Stimulated activated naive B cell treated with anti-CD40 and anti-IgM and Interleukin-4, amounts not matched to agents 10 μg/mL and 1 μg/mL and 100 μg/mL, for 72 hours (primary cell): ENCODE results near the gene ARSK.

Source experiments
- ATAC-seq, 2 donors: fragments of 150-1000 bp; cut with Tn5 transposase; replicated peaks; 2 replicates each; pipeline ENCODE4 v1.10.0; 2021; ENCODE audit warnings: moderate library complexity in 1 of 2
- DNase-seq: peaks from one replicate; pipeline ENCODE4 v3.0.0; 2021
- H3K27ac Mint-ChIP-seq: one replicate; pipeline ENCODE4 v1.8.0; 2022; ENCODE audit warnings: mild to moderate bottlenecking, mixed read lengths
- H3K27me3 Mint-ChIP-seq, 2 donors: one replicate each; pipeline ENCODE4 v1.8.0; 2022; ENCODE audit warnings: mixed read lengths in 2 of 2
- H3K36me3 Mint-ChIP-seq, 2 donors: one replicate each; pipeline ENCODE4 v1.8.0; 2022; ENCODE audit warnings: mixed read lengths in 2 of 2, mild to moderate bottlenecking in 1 of 2
- H3K4me1 Mint-ChIP-seq, 2 donors: one replicate each; pipeline ENCODE4 v1.8.0; 2022; ENCODE audit warnings: mixed read lengths in 2 of 2, mild to moderate bottlenecking in 1 of 2
- H3K4me3 Mint-ChIP-seq, 2 donors: one replicate each; pipeline ENCODE4 v1.8.0; 2022; ENCODE audit warnings: mild to moderate bottlenecking in 2 of 2, mixed read lengths in 2 of 2, moderate library complexity in 1 of 2
- H3K9me3 Mint-ChIP-seq, 2 donors: one replicate each; pipeline ENCODE4 v1.8.0; 2022; ENCODE audit warnings: mixed read lengths in 2 of 2, mild to moderate bottlenecking in 1 of 2

ARSK gene

DNA sequence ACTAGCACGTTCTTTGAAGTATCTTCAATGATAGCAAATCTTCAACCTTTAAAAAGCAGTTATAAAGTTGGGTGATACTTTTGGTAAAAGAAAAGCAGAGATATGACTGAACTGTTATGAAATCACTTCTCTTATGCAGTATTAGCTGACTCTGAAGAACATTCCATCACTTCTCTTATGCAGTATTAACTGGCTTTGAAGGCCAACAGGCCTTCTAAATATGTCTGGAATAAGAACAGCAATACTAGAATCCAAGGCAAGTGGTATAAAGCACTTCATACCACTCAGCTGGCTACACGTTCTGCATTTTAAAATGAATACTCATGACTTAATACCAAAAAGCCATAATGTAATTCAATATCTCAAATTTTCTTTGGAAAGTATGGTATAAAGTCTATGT lies 17.4 kb upstream of the ARSK start:
- H3K27me3 Mint-ChIP-seq, result no peaks in the 10 kb centered on the region
- DNase-seq (no peak), ATAC-seq (no peak)
- no peaks in the 10 kb centered on the region for H3K9me3 Mint-ChIP-seq
- peaks cover 2 to 7% of the 10 kb centered on the region in 2 donors for H3K4me1 Mint-ChIP-seq
- H3K27ac Mint-ChIP-seq, result no peak overlapping the region
- H3K4me3 Mint-ChIP-seq, result no peak overlapping the region
- peaks cover 40 to 57% of the 10 kb centered on the region in 2 donors for H3K36me3 Mint-ChIP-seq

DNA sequence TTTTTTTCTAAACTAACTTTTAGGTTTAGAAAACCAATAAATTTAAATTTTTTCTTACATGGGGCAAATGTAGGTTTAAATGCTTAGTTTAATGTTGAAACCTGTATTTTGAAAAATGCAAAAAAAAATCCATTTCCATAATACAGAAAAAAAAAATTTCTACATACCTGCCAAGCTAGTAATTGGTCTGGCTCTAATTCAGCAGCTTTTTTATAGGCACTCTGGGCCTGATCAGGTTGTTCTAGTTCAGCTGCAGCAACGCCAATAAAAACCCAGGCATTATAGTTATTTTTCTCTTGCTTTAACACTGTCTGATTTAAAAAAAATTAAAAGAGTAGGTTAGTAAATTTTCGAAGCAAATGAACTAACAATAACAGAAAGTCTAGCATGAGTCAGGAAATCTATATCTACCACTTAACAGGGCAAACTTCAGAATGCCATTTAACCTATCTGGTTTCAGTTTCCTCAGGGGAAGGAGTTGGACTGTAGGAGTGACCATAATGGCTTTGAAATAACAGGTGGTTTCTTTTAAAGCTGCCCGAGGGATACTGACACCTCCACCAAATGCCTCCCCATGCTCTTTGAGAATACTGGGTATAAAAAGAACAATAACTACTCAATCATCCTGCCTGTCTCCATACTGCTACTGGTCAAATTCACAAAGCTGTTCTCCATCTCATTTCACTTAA lies 11.7 kb upstream of the ARSK start:
- ATAC-seq (no peak), DNase-seq (no peak)
- peaks cover 32 to 45% of the 10 kb centered on the region in 2 donors for H3K36me3 Mint-ChIP-seq
- H3K9me3 Mint-ChIP-seq, result no peaks in the 10 kb centered on the region
- H3K27me3 Mint-ChIP-seq, result no peaks in the 10 kb centered on the region
- peaks cover 2 to 6% of the 10 kb centered on the region in 2 donors for H3K4me1 Mint-ChIP-seq
- no peak overlapping the region for H3K27ac Mint-ChIP-seq
- no peak overlapping the region for H3K4me3 Mint-ChIP-seq

DNA sequence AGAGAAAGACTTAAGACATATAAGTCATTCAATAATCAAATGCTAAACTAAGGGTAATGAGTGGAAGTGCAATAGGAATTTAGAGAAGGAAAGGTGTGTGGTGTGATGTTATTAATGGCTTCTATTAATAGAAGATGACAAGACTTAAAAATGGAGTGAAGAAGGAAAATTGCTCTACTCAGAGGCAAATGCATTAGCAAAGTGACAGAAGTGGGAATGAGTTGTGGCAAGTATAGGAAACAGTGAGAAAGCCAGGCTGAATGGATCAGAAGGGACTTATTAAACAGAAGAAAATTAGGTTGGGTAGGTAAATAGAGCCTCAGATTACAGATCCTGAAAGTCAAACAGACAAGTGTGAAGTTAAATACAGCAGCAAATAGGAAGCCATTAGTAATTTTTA lies 5.9 kb upstream of the ARSK start:
- Mint-ChIP-seq H3K4me1 (peaks cover 12 to 32% of the 10 kb centered on the region in 2 donors), H3K27ac (no peak overlapping the region), H3K27me3 (no peaks in the 10 kb centered on the region), H3K4me3 (no peak overlapping the region), H3K9me3 (no peaks in the 10 kb centered on the region), H3K36me3 (peaks cover 29 to 33% of the 10 kb centered on the region in 2 donors)
- no peak for ATAC-seq
- DNase-seq, result no peak

DNA sequence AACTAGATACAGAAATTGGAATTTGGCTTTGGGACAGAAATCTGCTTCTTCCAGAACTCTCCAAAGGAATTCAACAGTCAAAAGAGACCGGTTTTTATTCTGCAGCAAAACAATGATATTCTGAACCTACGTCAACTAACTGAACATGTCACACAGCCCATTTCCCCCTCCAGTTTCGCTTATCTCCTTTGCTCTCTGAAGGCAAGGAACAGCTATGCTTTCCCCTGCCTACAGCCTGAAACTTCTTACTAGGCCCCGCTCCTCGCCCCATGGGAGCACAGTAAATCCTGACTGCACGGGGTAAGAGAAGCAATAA lies 612 bp upstream of the ARSK start:
- ATAC-seq, result peak; percentile 42 to 48
- Mint-ChIP-seq H3K27me3 (no peaks in the 10 kb centered on the region), H3K27ac (peak overlapping the region; percentile 97), H3K9me3 (no peaks in the 10 kb centered on the region), H3K4me3 (peak overlapping the region; percentile 91 to 96), H3K36me3 (peaks cover 12 to 14% of the 10 kb centered on the region in 2 donors), H3K4me1 (peaks cover 13 to 36% of the 10 kb centered on the region in 2 donors)
- no peak for DNase-seq

DNA sequence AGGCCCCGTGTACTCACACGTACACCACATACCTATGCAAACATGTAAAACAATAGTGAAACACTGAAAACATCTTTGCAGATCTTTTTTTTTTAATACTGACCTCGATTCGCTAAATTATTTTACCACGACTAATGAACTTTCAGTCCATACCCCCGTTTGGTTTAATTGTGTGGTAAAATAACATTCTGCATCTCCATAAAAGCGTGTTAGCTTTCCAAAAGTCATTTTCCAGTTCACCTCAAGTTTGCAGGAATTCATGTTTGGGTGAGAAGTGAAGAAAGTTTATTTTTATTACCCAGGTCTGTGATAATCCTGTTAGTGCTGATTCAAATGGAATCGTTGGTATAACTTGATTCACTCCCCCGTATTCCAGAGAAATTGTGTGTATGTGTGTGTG lies 652 bp downstream of the ARSK start:
- no peak for DNase-seq
- Mint-ChIP-seq H3K27ac (peak overlapping the region; percentile 97), H3K4me1 (peaks cover 13 to 29% of the 10 kb centered on the region in 2 donors), H3K4me3 (peak overlapping the region; percentile 91 to 96), H3K9me3 (no peaks in the 10 kb centered on the region), H3K36me3 (peaks cover 6 to 8% of the 10 kb centered on the region in 2 donors), H3K27me3 (no peaks in the 10 kb centered on the region)
- ATAC-seq, result no peak

DNA sequence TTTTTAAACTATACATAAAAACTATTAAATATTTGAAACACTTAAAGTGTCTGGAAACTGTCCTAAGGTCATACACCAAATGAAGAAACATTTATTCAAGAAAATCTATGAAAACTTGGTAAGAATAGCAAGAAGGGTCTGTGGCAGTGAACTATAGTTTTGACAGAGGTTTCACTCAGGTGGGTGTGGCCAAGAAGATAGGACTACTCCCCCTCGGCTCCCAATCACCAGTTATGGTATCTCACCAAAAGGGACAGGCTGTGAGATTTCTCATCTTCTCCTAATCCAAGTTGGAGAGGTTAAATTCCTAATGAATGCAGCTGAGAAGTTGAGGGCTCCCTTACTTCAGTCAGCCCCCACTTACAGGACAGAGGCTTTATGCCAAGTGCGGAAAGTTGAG lies 2.9 kb downstream of the ARSK start:
- ATAC-seq (no peak), DNase-seq (no peak)
- peaks cover 0 to 2% of the 10 kb centered on the region in 2 donors for H3K36me3 Mint-ChIP-seq
- no peak overlapping the region for H3K4me3 Mint-ChIP-seq
- H3K9me3 Mint-ChIP-seq, result no peaks in the 10 kb centered on the region
- no peaks in the 10 kb centered on the region for H3K27me3 Mint-ChIP-seq
- no peak overlapping the region for H3K27ac Mint-ChIP-seq
- peaks cover 6 to 16% of the 10 kb centered on the region in 2 donors for H3K4me1 Mint-ChIP-seq

DNA sequence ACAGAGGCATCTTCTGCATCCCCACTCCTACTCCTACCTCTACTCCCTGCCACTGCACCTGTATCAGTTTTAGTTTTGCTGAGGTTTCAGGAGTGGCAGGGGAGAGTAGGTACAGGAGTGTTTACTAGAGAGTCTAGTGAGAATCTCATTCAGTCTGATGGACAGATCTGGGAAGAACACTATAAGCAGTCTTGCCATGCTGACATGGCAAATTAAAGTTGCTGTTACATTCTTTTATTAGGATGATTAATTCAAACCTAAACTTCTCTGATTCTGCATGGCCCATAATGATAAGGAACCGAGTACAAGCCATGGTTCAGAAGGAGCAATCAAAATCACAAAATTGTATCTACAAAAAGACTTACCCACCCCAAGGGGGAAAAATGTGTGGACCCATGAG lies 7.4 kb downstream of the ARSK start:
- ATAC-seq, result no peak
- H3K4me1 Mint-ChIP-seq, result no peaks in the 10 kb centered on the region
- no peak overlapping the region for H3K4me3 Mint-ChIP-seq
- H3K36me3 Mint-ChIP-seq, result peaks cover 9 to 11% of the 10 kb centered on the region in 2 donors
- no peak overlapping the region for H3K27ac Mint-ChIP-seq
- no peaks in the 10 kb centered on the region for H3K9me3 Mint-ChIP-seq
- DNase-seq, result no peak
- no peaks in the 10 kb centered on the region for H3K27me3 Mint-ChIP-seq

DNA sequence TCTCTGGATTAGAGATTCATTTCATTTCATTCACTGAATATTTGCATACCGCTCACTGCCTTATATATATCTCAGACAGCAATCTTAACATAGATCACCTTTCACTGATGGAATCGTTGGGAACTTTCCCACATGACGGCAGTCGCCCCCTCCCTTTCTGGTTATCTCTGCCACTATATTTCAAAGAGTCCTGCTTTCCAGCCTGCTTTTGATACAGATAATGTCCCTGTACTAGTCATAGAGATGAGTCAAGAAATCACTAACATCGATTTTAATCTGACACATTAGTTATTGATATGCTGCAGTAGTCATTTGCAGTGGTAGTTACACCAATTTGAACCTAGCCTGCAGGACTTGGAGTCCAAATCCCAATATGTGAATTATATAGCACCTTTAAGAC lies 8.5 kb downstream of the ARSK start:
- Mint-ChIP-seq H3K4me1 (no peaks in the 10 kb centered on the region), H3K36me3 (peaks cover 9 to 17% of the 10 kb centered on the region in 2 donors), H3K27me3 (no peaks in the 10 kb centered on the region), H3K4me3 (no peak overlapping the region), H3K27ac (no peak overlapping the region), H3K9me3 (no peaks in the 10 kb centered on the region)
- ATAC-seq (no peak), DNase-seq (no peak)

DNA sequence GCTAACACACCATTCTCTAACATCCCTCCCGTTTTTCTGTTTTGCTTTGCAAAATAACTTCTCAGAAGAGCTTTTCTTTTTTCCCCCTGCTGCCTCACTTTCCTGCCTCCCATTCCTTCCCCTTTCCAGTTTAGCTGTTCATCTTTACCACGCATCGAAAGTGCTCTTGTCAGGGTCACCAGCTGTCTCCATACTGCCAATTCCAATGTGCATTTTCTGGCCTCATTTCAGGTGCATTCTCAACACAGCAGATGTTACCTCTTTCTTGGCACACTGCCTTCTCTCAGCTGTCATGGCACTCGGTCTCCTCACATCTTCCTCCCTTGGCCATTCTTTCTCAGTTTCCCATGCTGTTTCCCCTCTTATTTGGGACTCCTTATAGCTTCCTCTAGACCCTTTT lies 9.5 kb downstream of the ARSK start:
- H3K27ac Mint-ChIP-seq, result no peak overlapping the region
- peaks cover 9 to 17% of the 10 kb centered on the region in 2 donors for H3K36me3 Mint-ChIP-seq
- H3K9me3 Mint-ChIP-seq, result no peaks in the 10 kb centered on the region
- no peaks in the 10 kb centered on the region for H3K27me3 Mint-ChIP-seq
- no peak overlapping the region for H3K4me3 Mint-ChIP-seq
- DNase-seq (no peak), ATAC-seq (no peak)
- H3K4me1 Mint-ChIP-seq, result no peaks in the 10 kb centered on the region

DNA sequence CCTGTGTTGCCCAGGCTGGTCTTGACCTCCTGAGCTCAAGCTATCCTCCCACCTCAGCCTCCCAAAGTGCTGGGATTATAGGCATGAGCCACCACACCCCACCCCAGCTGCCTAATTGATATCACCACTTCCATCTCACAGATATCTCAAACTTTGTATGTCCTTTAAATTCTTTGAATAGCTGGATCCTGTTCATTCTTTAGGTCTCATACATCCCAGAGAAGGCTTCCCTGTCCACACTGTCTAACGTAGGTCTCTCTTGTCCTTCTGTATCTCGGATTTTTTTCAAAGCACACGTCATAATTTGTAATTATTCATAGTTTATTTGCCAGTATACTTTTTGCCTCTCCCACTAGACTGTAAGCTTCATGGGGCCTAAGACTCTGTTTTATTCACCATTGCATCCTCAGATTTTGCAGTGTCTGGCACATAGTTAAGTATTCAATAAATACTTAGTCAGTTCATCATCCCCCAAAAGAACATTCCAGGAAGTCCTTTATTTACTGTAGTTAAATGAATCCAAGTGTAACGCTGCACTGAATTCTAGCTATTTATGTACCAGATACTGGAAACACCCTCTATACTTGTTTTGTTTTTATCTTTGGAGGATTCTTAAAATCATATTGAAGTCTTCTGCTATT lies 10.5 kb downstream of the ARSK start:
- Mint-ChIP-seq H3K27me3 (no peaks in the 10 kb centered on the region), H3K27ac (no peak overlapping the region), H3K36me3 (peaks cover 15 to 24% of the 10 kb centered on the region in 2 donors), H3K4me3 (no peak overlapping the region), H3K4me1 (no peaks in the 10 kb centered on the region), H3K9me3 (no peaks in the 10 kb centered on the region)
- ATAC-seq (no peak), DNase-seq (no peak)

DNA sequence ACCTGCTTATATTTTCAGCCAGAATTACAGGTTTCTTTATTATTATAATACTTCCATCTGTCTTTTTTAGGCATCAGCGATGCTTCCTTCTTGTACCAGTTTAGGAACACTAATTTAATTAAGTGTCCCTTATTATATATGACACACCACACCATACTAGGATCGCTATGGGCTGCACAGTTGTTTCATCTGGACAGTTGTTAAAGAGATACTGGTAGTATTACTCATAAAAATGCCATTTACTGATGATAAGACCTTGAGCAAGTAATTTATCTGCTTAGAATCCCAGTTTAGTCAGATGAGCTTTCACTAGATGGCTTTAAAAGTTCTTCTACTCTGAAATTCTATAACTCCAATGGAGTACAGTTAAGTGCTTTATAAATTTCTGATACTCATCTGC lies 17.1 kb downstream of the ARSK start:
- no peaks in the 10 kb centered on the region for H3K27me3 Mint-ChIP-seq
- no peak for DNase-seq

DNA sequence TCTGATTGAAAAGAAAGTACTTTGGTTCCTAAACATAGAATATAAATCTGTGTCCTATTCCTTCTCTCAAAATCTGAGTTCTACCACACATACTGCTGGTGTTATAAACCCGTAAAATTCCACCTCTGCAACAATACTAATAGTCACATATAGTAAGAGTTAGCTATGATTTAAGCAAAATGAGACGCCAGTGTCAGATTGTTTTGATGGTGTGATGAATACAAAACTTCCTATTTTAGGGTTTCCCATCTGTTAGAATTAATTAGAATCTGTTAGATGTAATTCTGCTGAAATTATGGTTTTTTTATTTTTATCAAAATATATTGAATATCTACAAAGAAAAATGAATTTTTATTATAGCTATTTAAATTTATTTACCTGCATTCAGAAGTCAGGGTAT lies 26.7 kb downstream of the ARSK start:
- Mint-ChIP-seq H3K9me3 (peaks cover 0 to 4% of the 10 kb centered on the region in 2 donors), H3K27me3 (no peaks in the 10 kb centered on the region), H3K36me3 (peaks cover 10 to 27% of the 10 kb centered on the region in 2 donors), H3K27ac (no peak overlapping the region), H3K4me1 (no peaks in the 10 kb centered on the region), H3K4me3 (no peak overlapping the region)
- ATAC-seq (no peak), DNase-seq (no peak)

More for the DNA sequence above, 17.1 kb downstream of the ARSK start:
- ATAC-seq, result no peak
- no peak overlapping the region for H3K27ac Mint-ChIP-seq
- H3K9me3 Mint-ChIP-seq, result peaks cover 0 to 3% of the 10 kb centered on the region in 2 donors
- no peak overlapping the region for H3K4me3 Mint-ChIP-seq
- peaks cover 29 to 39% of the 10 kb centered on the region in 2 donors for H3K36me3 Mint-ChIP-seq
- H3K4me1 Mint-ChIP-seq, result no peaks in the 10 kb centered on the region

DNA sequence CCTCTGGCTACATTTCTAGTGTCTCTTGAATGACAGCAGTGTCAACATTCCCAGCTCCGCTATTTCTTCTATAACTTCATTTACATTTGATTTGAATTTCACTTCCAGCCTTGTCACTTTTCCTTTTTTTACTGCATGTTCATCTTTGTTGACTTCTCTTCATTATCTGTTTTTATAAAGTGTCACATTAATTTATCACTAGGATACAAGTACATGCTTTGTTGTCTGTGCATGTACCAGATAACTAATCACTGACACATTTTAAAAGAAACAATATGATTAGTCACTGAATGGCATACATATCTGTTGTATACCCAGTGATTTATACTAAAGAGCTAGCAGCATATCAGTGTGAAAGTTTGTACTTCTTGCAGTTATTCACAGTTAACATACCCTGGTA lies 29.1 kb downstream of the ARSK start:
- H3K4me1 Mint-ChIP-seq, result no peaks in the 10 kb centered on the region
- peaks cover 0 to 4% of the 10 kb centered on the region in 2 donors for H3K9me3 Mint-ChIP-seq
- DNase-seq, result no peak
- ATAC-seq, result no peak
- H3K4me3 Mint-ChIP-seq, result no peak overlapping the region
- no peaks in the 10 kb centered on the region for H3K27me3 Mint-ChIP-seq
- no peak overlapping the region for H3K27ac Mint-ChIP-seq
- H3K36me3 Mint-ChIP-seq, result peaks cover 10 to 27% of the 10 kb centered on the region in 2 donors

DNA sequence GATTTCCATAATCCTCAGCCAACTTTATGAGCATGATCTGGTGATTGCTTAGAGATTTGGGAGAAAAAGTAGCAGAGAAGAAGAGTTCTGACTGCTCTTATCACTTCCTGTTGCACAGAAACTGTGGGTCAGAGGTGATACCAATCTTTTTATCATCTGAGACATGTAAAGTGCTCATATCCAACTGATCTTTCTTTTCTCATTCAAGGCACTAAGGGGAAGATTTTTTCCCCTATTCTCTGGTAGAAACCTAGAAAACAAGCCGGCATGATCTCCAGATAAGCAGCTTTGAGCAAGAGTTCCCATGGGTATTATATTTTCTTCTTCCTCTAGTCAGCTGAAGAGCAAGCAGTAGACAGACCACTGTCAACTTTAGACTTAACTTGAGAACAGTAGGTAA lies 36.0 kb downstream of the ARSK start:
- Mint-ChIP-seq H3K27ac (no peak overlapping the region), H3K4me3 (no peak overlapping the region), H3K4me1 (peaks cover 0 to 6% of the 10 kb centered on the region in 2 donors), H3K27me3 (no peaks in the 10 kb centered on the region), H3K36me3 (peaks cover 4 to 6% of the 10 kb centered on the region in 2 donors), H3K9me3 (no peaks in the 10 kb centered on the region)
- DNase-seq, result no peak
- no peak for ATAC-seq

DNA sequence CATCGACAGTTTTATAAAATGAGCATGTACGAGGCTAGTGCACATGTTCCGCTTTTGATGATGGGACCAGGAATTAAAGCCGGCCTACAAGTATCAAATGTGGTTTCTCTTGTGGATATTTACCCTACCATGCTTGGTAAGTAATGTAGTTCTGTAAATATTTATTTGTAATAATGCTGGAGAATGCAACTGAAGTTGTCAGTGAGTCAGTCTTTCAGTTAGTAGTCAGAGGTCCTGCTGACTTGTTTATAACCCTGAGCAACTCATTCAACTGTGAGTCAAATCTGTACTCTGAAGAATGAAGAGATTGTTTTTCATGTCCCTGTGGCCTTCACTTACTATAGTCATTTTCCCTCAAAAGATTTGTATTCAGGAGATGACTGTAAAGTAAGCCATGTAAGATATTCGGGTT lies 36.6 kb downstream of the ARSK start:
- ATAC-seq, result peak; percentile 44 to 70
- Mint-ChIP-seq H3K4me3 (no peak overlapping the region), H3K9me3 (no peaks in the 10 kb centered on the region), H3K27me3 (no peaks in the 10 kb centered on the region), H3K4me1 (peaks cover 0 to 6% of the 10 kb centered on the region in 2 donors), H3K27ac (no peak overlapping the region), H3K36me3 (peaks cover 4 to 6% of the 10 kb centered on the region in 2 donors)
- DNase-seq, result no peak
